Measurements from ENCODE around the gene CFAP97D1.

- TF ChIP-seq HDGF (IDR thresholded peaks at IDR 0.05; ENCODE audit: borderline replicate concordance) = no peak
- no peak for TF ChIP-seq SUZ12 (IDR thresholded peaks at IDR 0.05)
- TF ChIP-seq FOXA1 (IDR thresholded peaks at IDR 0.05) = no peak
- TF ChIP-seq ZNF384 (IDR thresholded peaks at IDR 0.05) = no peak
Observed at GRCh38 chr17:43760254-43760852, 19.9 kb upstream of the CFAP97D1 start.

All from HEK293T (cell line).